Measurements from ENCODE around the gene MFSD12. TPM values are rescaled to one million over a fixed set of nuclear protein-coding genes. Genes with fewer than 3 reads are reported as not detected.

The MFSD12 gene
- total RNA-seq, 1 donor from 2014 or later, result 154 TPM

DNA sequence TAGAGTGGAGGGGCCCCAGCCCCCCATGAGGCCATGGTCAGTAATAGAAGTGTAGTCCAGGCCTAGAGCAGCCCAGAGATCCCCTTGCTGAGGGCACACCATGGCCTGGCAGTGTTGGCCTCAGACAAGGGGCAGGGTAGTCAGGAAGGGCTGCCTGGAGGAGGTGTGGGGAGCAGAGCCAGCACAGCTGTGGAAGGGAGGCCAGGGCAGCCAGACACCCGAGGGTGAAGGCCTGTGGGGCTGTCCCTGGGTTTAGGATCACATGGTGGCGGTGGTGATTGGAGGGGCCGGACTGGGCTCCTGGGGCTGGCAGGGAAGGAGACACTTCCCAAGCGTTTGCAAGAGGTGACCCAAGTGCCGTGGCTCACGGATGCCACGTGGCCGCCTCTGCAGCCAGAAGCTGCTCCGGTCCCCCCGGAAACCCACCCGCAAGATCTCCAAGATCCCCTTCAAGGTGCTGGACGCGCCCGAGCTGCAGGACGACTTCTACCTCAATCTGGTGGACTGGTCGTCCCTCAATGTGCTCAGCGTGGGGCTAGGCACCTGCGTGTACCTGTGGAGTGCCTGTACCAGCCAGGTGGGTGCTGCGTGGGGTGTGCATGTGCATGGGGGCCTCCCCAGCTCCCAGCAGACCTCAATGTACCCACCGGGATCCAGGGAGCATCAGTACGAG, 30.0 kb downstream of the MFSD12 start:
- TF ChIP-seq, protein P1, sequence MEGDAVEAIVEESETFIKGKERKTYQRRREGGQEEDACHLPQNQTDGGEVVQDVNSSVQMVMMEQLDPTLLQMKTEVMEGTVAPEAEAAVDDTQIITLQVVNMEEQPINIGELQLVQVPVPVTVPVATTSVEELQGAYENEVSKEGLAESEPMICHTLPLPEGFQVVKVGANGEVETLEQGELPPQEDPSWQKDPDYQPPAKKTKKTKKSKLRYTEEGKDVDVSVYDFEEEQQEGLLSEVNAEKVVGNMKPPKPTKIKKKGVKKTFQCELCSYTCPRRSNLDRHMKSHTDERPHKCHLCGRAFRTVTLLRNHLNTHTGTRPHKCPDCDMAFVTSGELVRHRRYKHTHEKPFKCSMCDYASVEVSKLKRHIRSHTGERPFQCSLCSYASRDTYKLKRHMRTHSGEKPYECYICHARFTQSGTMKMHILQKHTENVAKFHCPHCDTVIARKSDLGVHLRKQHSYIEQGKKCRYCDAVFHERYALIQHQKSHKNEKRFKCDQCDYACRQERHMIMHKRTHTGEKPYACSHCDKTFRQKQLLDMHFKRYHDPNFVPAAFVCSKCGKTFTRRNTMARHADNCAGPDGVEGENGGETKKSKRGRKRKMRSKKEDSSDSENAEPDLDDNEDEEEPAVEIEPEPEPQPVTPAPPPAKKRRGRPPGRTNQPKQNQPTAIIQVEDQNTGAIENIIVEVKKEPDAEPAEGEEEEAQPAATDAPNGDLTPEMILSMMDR (IDR thresholded peaks at IDR 0.05; ENCODE audit: insufficient read depth, low read length, poor library complexity, severe bottlenecking), result no peak
- no peaks in the 10 kb centered on the region for H3K27me3 ChIP-seq (ENCODE audit: control insufficient read depth, insufficient read depth, low read length)
- H3K36me3 ChIP-seq (ENCODE audit: control insufficient read depth, insufficient read depth, low read length), result peaks cover 5% of the 10 kb centered on the region
- DNase-seq (ENCODE audit: low read depth), result no peak
- no peak overlapping the region for H3K4me3 ChIP-seq (ENCODE audit: low read depth, low read length)

DNA sequence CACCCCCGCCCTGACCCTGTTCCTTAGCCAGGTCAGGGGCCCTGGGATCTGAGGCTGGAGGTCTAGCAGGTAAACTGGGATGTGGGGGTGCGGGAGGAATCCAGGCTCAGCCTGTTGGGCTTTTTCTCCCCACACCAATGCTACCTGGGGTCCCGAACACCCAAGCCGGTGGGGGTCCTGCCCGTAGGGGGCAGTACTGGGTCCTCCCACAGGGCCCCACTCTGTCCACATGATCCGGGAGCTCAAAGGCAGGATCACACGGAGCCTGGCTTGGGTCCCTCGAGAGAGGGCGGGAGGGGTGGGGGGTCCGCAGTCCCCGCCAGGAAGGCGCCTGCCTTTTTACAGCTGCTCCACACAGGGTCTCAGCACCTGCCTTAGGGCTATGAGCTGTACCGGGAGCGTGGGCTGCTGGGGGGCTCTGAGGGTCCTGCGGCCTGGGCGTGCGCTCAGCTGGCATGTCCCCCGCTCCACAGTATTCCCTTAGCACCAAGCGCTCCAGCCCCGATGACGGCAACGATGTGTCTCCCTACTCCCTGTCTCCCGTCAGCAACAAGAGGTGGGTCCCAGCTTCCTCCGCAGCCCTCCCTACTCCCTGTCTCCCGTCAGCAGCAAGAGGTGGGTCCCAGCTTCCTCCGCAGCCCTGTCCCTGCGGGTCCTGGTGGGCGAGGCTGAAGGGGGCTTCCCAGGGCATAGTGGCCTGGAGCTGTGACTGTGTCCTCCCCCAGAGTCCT, 30.7 kb downstream of the MFSD12 start:
- H3K4me3 ChIP-seq (ENCODE audit: low read depth, low read length), result no peak overlapping the region
- DNase-seq (ENCODE audit: low read depth), result no peak
- peaks cover 4% of the 10 kb centered on the region for H3K36me3 ChIP-seq (ENCODE audit: control insufficient read depth, insufficient read depth, low read length)
- TF ChIP-seq, protein P1 (IDR thresholded peaks at IDR 0.05; ENCODE audit: insufficient read depth, low read length, poor library complexity, severe bottlenecking), result peak; percentile 36
- no peaks in the 10 kb centered on the region for H3K27me3 ChIP-seq (ENCODE audit: control insufficient read depth, insufficient read depth, low read length)

DNA sequence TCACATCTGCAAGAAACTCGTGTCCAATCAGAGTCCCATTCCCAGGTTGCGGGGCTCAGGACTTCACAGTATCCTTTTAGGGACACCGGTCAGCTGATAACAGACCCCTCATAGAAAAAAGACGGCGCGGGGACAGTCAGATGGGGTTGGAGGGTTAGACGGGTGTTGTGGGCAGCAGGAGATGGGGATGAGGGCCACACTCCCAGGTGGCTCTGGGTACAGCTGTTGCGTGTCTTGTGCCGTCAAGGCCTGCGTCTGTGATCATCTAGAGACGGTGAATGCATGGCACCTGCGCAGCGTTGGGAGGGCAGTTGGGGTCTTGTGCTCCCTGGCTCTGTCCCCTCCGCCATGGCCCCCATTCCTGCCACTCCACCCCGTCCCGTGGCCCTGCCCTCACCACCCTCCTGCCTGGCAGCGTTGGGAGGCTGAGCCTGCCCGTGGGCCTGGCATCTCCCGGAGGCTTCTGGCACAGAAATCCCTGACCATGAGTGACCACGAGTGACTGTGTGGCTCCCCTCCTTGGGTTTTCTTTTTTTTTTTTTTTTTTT, 32.4 kb downstream of the MFSD12 start:
- TF ChIP-seq, protein P1 (IDR thresholded peaks at IDR 0.05; ENCODE audit: insufficient read depth, low read length, poor library complexity, severe bottlenecking), result no peak
- Histone ChIP-seq H3K27me3 (ENCODE audit: control insufficient read depth, insufficient read depth, low read length) (no peaks in the 10 kb centered on the region), H3K4me3 (ENCODE audit: low read depth, low read length) (no peak overlapping the region), H3K36me3 (ENCODE audit: control insufficient read depth, insufficient read depth, low read length) (peaks cover 4% of the 10 kb centered on the region)
- DNase-seq (ENCODE audit: low read depth), result no peak

DNA sequence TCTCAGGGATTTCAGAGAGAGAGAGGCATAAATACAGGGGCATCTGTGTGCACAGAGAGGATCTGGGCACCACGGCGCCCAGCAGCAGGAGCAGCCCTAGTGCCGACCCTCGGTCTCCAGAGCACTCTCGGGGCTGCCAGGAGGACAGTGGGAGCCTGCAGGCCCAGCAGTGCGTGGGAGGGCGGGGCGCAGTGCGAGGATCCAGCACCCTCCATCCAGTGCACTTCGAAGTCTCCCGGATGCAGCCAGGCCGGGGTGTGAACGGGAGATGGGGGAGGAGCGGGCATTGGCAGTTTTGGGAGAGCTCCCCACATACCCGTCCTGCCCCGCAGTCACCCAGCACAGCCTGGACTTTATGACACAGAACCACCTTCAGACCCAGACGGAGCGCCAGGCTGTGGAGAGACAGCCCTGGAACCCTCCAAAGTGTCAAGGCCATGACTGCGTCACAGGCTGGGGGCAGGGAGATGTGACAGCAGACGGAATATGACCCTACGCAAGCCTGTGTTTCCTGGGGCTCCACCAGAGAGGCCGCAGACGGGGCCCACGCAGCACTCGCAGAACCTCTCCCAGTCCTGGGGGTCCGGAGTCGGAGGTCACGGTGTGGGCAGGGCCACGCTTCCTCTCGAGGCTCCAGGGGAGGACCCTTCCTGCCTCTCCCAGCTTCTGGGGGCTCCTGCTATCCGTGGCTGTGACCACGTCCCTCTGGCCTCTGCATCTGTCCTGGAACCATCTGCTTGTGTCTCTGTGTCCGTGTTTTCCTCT, 33.1 kb downstream of the MFSD12 start:
- Histone ChIP-seq H3K4me3 (ENCODE audit: low read depth, low read length) (no peak overlapping the region), H3K27me3 (ENCODE audit: control insufficient read depth, insufficient read depth, low read length) (no peaks in the 10 kb centered on the region), H3K36me3 (ENCODE audit: control insufficient read depth, insufficient read depth, low read length) (peaks cover 4% of the 10 kb centered on the region)
- TF ChIP-seq, protein P1 (IDR thresholded peaks at IDR 0.05; ENCODE audit: insufficient read depth, low read length, poor library complexity, severe bottlenecking), result no peak
- no peak for DNase-seq (ENCODE audit: low read depth)

DNA sequence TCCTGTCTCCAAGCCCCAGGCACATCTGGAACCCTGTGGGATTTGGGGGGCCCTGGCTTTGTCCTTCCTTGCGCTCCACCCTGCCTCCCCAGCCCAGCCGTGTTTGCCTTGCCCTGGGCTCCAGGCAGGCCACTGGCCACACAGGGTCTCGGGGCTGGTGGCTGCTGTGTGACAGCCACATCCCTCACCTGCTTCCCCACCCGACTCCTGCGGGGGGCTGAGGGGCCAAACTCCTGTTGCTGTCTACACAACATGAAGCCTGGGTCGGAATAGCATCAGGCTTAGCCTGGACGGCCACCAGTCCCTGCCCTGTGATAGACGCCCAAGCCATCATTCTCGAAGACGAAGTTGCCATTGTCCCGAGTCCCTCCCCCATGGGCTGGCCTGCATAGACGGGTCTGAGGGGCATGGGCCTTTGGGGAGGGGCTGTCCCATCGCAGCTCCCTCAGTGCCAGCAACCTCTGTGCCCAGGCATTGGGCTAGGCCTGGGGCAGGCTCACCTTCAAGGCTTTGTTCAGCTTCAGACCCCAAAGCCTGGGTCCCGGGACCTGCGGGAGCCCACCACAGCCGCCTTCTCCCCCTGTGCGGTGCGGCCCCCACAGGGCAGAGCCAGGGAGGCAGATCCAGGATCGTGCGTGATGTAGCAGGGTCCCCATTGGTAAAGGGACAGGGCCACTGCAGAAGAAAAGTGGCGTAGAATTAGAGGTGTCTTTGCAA, 33.9 kb downstream of the MFSD12 start:
- Histone ChIP-seq H3K36me3 (ENCODE audit: control insufficient read depth, insufficient read depth, low read length) (peaks cover 4% of the 10 kb centered on the region), H3K27me3 (ENCODE audit: control insufficient read depth, insufficient read depth, low read length) (no peaks in the 10 kb centered on the region), H3K4me3 (ENCODE audit: low read depth, low read length) (no peak overlapping the region)
- TF ChIP-seq, protein P1 (IDR thresholded peaks at IDR 0.05; ENCODE audit: insufficient read depth, low read length, poor library complexity, severe bottlenecking), result no peak
- no peak for DNase-seq (ENCODE audit: low read depth)

Measured in kidney epithelial cell (primary cell).